Measurements from ENCODE around the gene OSTM1.

- TF ChIP-seq EZH2 (IDR thresholded peaks at IDR 0.05; ENCODE audit: borderline replicate concordance, insufficient read depth, low read depth, low read length, poor library complexity, severe bottlenecking) = no peak
- no peak for TF ChIP-seq CTCF (IDR thresholded peaks at IDR 0.05)
Measured at GRCh38 chr6:108093781-108094300, 19.3 kb upstream of the OSTM1 start.

Measured in B cell (primary cell).